Measurements from ENCODE around the gene PTPN1.
"Not testable (repeated sequence)": the region's sequence is repeated elsewhere in the genome, so short reads cannot be mapped to it uniquely, and the experiment has no call there.

PTPN1 gene

DNA sequence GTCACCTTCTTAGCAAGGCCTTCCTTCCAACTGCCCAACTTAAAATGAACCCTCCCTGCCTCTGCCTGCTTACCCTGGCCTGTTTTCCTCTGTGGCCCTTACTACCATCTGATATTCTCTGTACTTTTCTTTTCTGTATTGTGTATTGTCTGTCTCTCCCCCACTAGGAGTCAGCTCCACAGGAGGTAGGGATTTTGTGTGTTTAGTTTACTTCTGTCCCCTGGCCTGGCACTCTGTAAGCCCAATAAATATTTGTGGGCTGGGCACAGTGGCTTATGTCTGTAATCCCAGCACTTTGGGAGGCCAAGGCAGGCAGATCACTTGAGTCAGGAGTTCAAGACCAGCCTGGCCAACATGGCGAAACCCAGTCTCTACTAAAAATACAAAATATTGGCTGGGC, 108.4 kb downstream of the PTPN1 start:
- DNase-seq (no peak), ATAC-seq (replicated peaks) (no peak)
- H3K4me1 Mint-ChIP-seq, result no peaks in the 10 kb centered on the region
- H3K4me3 Mint-ChIP-seq, result no peak overlapping the region
- H3K27me3 Mint-ChIP-seq, result no peaks in the 10 kb centered on the region
- peaks cover 3% of the 10 kb centered on the region in 2 donors for H3K36me3 Mint-ChIP-seq
- no peak overlapping the region for H3K27ac Mint-ChIP-seq
- peaks cover 7 to 8% of the 10 kb centered on the region in 2 donors for H3K9me3 Mint-ChIP-seq

DNA sequence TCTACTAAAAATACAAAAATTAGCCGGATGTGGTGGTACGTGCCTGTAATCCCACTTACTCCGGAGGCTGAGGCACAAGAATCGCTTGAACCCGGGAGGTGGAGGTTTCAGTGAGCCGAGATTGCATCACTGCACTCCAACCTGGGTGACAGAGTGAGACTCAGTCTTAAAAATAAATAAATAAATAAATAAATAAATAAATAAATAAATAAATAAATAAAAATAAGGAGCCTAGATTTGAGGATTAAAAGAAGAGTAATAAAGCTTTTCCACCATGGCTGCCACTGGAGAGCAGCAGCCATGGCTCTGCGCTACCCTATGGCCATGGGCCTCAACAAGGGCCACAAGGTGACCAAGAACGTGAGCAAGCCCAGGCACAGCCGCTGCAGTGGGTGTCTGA, 110.3 kb downstream of the PTPN1 start:
- not testable (repeated sequence) for H3K27ac Mint-ChIP-seq; H3K4me1 Mint-ChIP-seq; H3K4me3 Mint-ChIP-seq; H3K36me3 Mint-ChIP-seq; H3K27me3 Mint-ChIP-seq; ATAC-seq (replicated peaks); H3K9me3 Mint-ChIP-seq; DNase-seq

DNA sequence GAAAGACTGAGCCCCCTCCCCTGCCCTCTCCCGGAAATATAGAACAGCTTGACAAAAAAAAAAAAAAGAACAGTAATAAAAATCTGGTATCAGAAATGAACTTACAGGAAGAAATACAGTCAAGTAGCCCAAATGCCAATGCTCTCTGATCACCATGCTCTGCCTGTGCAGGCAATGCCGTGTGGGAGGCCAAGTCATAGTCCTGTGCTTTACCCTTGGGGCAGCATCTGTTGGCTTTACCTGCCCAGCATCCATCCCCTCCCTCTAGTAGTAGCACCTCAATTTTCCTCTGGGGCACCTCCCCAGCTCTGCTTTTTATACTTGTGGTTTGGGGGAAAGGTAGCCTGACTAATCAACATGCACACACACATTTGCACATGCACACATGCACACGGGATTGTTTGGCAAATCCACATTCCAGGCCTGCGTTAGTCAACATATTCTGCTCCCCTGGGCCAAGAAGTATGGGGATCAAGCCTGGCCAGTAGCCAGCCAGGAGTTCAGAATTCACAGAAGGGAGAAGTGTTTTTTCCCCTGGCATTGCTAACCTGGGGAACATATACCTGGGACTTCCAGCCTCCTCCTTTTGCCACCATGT, 111.0 kb downstream of the PTPN1 start:
- Mint-ChIP-seq H3K4me1 (no peaks in the 10 kb centered on the region), H3K36me3 (peaks cover 3% of the 10 kb centered on the region in 2 donors), H3K9me3 (peaks cover 7 to 8% of the 10 kb centered on the region in 2 donors), H3K27me3 (no peaks in the 10 kb centered on the region), H3K4me3 (no peak overlapping the region), H3K27ac (no peak overlapping the region)
- DNase-seq, result no peak
- ATAC-seq (replicated peaks), result no peak

DNA sequence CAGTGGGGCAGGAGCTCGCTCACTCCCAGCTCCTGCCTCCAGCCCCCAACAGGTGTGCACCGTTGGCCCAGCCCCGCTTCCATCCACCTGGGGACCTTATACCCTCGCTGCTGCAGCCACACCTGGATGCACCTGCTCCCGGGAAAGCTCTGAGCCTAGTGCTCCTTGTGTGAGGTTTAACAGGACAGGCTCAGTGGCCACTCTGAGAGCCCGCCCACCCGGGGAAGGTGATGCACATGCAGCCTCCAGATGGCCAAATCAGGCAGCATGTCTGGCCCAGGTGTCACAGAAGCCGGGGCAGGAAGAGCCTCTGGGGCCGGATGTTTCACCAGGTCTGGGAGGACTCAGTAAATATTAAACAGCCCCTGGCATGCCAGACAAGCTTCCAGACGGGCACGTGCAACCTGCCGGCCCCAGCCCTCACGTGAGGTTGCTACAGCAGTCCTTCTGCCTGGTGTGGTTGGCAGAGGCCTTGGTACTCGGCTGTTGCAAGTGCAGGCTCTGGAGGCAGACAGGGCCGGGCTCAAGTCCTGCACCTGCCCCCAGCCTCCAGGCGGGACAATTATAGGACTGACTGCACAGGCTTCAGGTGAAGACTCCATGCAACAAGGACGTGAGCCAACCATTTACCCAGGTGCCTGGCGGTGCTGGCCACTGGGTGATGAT, 114.3 kb downstream of the PTPN1 start:
- H3K4me3 Mint-ChIP-seq, result no peak overlapping the region
- H3K27ac Mint-ChIP-seq, result no peak overlapping the region
- no peak for ATAC-seq (replicated peaks)
- H3K4me1 Mint-ChIP-seq, result peaks cover 0 to 3% of the 10 kb centered on the region in 2 donors
- peaks cover 3% of the 10 kb centered on the region in 2 donors for H3K36me3 Mint-ChIP-seq
- H3K27me3 Mint-ChIP-seq, result peaks cover 7 to 16% of the 10 kb centered on the region in 2 donors
- H3K9me3 Mint-ChIP-seq, result peaks cover 7 to 8% of the 10 kb centered on the region in 2 donors
- DNase-seq, result no peak

DNA sequence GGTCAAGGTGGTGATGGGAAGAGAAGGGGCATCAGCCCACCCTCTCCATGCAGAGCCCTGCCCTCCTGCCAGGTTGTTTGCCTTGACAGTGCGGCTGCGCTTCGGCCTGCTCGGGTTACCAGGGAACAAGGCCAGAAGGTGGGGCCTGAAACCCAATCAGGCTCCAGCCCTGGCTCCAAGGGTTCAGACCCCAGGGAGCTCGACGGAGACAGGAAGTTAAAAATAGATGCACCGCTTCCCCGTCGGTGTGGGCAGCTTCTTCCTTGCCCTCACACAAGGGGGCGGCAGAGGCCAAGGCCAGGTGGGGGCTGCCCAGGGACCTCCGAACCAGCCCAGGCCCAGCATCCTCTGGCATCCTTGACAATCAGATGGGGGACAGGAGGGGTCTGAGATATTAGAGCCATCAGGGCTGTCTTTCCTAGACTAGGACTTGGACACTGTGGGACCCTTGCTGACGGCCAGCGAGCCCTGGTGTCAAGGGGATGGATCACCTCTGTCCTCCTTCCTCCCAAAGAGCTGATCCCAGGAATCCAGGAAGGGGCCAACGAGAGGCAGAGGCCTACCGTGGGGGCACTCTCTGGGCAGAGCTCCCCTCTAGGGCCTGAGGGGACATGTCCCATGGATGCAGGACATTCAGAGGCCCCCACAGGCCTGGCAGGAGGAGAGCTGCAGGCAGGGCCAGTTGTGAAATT, 115.9 kb downstream of the PTPN1 start:
- DNase-seq (no peak), ATAC-seq (replicated peaks) (no peak)
- Mint-ChIP-seq H3K27me3 (peaks cover 7 to 20% of the 10 kb centered on the region in 2 donors), H3K9me3 (peaks cover 2 to 3% of the 10 kb centered on the region in 2 donors), H3K4me3 (no peak overlapping the region), H3K36me3 (no peaks in the 10 kb centered on the region), H3K4me1 (peaks cover 0 to 3% of the 10 kb centered on the region in 2 donors), H3K27ac (no peak overlapping the region)

DNA sequence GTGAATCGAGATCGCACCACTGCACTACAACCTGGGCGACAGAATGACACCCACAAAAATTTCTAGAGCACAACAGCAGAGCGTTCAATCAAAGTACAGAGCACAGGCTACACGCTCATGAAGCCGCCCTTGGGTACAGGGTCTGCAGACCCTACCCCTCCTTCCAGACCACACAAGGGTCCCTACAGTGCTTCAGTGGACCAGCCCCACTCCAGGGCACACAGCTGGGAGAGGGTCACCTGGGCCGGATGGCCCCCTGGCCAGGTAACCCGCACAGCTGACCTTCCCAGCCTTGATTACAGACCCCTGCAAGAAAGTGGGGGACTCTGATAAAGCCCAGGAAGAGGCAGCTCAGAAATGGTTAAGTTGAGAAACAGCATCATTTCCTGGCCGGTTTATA, 117.6 kb downstream of the PTPN1 start:
- H3K27me3 Mint-ChIP-seq, result peaks cover 7 to 26% of the 10 kb centered on the region in 2 donors
- H3K36me3 Mint-ChIP-seq, result no peaks in the 10 kb centered on the region
- H3K4me3 Mint-ChIP-seq, result no peak overlapping the region
- H3K4me1 Mint-ChIP-seq, result peaks cover 0 to 3% of the 10 kb centered on the region in 2 donors
- ATAC-seq (replicated peaks) (no peak), DNase-seq (no peak)
- no peaks in the 10 kb centered on the region for H3K9me3 Mint-ChIP-seq
- no peak overlapping the region for H3K27ac Mint-ChIP-seq

DNA sequence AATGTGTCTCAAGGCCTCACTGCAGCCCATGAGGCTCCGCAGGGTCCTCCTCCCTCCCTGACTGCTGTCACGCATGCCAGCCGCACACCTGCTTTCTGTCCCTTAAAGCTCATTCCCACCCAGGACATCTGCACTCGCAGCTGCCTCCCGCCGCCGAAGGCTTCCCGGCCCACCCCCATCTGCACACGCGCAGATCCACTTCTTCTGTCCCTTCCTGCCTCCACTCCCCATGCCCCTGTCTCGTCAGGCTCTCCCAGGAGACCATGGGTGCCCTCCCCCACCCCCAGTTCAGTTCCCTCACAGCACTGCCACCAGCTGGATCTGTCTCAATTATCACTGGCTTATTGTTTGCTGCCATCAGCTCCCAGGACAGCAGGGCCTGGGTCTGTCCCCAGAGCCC, 118.1 kb downstream of the PTPN1 start:
- Mint-ChIP-seq H3K9me3 (no peaks in the 10 kb centered on the region), H3K27me3 (peaks cover 7 to 26% of the 10 kb centered on the region in 2 donors), H3K27ac (no peak overlapping the region), H3K4me1 (peaks cover 0 to 3% of the 10 kb centered on the region in 2 donors), H3K36me3 (no peaks in the 10 kb centered on the region), H3K4me3 (no peak overlapping the region)
- ATAC-seq (replicated peaks) (no peak), DNase-seq (no peak)

DNA sequence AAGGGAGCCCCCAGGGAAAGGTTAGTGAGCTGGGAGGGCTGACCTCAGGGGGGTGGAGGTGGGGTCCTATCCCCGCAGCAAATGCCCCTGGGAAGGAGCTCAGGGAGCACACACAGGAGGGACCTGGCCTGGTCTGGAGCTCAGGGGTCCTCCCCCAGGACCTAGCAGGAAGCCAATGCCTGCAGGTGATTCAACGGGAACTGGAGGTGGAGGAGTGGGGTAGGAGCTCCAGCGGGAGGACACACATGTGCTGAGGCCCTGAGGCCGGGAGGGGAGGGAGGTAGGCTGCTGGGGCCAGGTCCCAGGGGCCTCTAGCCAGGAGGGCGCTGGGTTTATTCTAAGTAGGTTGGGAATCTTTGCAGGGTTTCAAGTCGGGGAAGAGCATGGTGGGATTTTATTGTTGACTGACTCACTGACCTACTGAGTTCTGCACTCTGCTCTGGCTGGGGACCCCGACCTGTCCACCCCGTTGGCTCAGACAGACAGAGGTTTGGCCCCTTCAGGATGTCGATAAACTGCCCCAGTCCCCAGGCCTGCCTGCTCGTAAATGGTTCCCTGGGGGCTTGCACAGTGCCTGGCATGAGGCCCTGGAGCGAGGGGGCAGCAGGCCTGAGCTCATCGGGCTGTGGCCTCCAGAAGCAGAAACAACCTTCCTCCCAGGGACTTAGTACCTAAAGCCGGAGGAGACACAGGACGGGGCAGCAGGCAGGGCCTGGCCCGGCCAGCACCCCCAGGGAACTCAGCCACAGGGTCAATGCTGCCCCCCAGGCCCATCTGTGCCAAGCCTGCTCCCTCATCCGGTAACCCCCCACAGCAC, 118.9 kb downstream of the PTPN1 start:
- Mint-ChIP-seq H3K27me3 (peaks cover 7 to 26% of the 10 kb centered on the region in 2 donors), H3K4me3 (no peak overlapping the region), H3K9me3 (no peaks in the 10 kb centered on the region), H3K4me1 (peaks cover 0 to 3% of the 10 kb centered on the region in 2 donors), H3K36me3 (no peaks in the 10 kb centered on the region), H3K27ac (no peak overlapping the region)
- no peak for ATAC-seq (replicated peaks)
- no peak for DNase-seq

DNA sequence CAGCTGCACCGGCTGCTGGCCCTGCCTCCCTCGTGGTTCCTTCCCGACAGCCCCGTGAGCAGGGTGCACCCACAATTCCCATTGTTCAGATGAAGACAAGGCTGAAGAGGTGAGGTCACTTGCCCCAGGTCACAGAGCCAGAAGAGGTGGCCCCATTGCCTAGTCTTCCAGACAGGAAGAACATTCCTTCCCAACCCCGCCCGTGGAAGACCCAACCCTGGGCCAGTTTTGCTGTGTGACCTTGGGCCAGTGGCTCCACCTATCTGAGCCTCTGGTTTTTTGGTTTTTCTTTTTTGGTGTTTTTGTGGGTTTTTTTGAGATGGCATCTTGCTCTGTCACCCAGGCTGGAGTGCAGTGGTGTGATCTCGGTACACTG, 119.5 kb downstream of the PTPN1 start:
- no peak for ATAC-seq (replicated peaks)
- Mint-ChIP-seq H3K27me3 (peaks cover 12 to 26% of the 10 kb centered on the region in 2 donors), H3K27ac (no peak overlapping the region), H3K36me3 (no peaks in the 10 kb centered on the region), H3K4me3 (no peak overlapping the region), H3K9me3 (no peaks in the 10 kb centered on the region), H3K4me1 (peaks cover 0 to 3% of the 10 kb centered on the region in 2 donors)
- DNase-seq, result no peak

DNA sequence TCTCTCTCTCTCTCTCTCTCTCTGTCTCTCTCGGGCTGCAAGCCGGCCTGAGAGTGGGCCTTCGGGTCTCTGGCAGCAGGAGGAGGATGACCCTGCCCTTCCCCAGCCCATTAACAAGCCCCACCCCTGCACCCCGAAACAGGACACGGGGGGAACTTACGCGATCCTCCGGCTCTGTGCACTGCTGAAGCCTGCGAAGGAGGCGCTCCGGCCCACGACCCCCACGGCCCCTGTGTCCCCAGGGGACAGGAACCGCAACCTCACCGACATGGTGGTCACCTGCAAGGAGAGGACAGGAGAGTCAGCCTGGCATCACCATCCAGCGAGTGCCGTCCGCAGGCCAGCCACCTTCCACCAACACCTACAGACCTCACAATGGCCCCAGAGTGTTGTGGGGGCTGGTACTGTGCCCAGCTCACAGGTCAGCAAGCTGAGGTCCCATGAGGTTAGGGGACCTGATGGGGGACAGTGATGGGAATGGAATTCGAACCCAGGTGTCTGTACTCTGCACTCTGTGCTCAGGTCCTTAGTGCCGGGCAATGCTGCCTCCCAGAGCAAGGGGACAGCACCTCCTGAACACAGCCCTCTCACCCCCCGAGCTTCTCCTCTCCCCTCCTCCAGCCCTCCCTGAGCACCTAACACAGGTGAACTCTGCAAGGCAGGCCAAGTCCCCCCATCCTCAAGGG, 120.5 kb downstream of the PTPN1 start:
- Mint-ChIP-seq H3K27ac (no peak overlapping the region), H3K9me3 (no peaks in the 10 kb centered on the region), H3K4me1 (peaks cover 0 to 3% of the 10 kb centered on the region in 2 donors), H3K36me3 (no peaks in the 10 kb centered on the region), H3K4me3 (no peak overlapping the region), H3K27me3 (peaks cover 17 to 31% of the 10 kb centered on the region in 2 donors)
- ATAC-seq (replicated peaks) (no peak), DNase-seq (no peak)

DNA sequence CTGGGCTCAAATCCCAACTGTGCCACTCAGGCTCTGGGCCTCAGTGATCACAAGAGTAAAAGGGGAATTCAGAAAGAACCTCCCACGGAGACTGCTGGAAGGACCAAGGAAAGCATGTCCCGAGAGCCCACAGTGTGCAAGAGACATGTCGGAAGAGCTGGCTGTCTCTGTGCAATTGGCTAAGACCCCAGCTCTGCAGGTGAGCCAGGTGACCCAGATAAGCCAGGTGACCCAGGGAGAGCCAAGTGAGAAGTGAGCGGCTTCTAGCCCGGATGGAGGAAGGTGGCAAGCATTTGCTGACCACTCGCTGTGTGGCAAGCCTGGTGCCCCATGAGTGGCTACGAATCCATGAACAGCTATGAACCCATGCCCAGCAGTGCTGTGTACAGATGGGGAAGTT, 122.1 kb downstream of the PTPN1 start:
- Mint-ChIP-seq H3K27ac (no peak overlapping the region), H3K36me3 (no peaks in the 10 kb centered on the region), H3K4me3 (no peak overlapping the region), H3K9me3 (no peaks in the 10 kb centered on the region), H3K4me1 (peaks cover 5 to 9% of the 10 kb centered on the region in 2 donors), H3K27me3 (peaks cover 17 to 31% of the 10 kb centered on the region in 2 donors)
- DNase-seq (no peak), ATAC-seq (replicated peaks) (no peak)

DNA sequence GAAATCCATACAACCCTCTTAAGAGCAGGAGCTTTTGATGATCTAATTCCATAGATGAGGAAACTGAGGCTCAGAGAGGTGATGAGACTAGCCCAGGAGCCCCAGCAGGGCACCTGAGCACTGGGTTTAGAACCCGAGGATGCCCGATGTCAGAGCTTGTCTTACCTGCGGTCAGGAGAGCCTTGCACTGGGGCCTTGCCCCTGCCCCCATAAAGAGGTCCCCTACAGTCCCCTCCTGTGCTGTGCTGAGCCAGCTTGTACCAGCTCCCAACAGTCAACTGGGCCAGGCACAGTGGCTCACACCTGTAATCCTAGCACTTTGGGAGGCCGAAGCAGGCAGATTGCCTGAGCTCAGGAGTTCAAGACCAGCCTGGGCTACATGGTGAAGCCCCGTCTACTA, 122.5 kb downstream of the PTPN1 start:
- Mint-ChIP-seq H3K36me3 (no peaks in the 10 kb centered on the region), H3K27ac (no peak overlapping the region), H3K4me1 (peaks cover 5 to 9% of the 10 kb centered on the region in 2 donors), H3K4me3 (no peak overlapping the region), H3K9me3 (no peaks in the 10 kb centered on the region), H3K27me3 (peaks cover 17 to 30% of the 10 kb centered on the region in 2 donors)
- ATAC-seq (replicated peaks), result no peak
- DNase-seq, result no peak

DNA sequence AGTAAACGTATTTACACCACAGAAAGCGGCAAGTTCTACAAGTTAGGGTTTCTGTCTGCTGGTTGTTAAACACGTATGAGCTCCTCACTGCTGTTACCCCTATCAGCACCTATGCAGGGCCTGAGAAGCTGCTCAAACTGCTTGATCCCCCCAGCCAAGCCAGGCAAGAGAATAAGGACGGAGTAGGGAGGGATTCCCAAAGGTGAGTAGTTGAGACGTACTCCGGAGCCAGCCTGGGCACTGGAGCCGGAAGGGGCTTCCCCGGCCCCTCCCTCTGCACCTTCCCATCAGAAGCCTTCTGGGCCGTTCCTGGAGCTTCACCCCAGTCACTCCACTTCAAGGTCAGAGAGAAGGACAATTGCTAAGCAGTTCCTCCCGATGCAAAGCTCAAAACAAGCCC, 123.2 kb downstream of the PTPN1 start:
- Mint-ChIP-seq H3K36me3 (no peaks in the 10 kb centered on the region), H3K4me3 (no peak overlapping the region), H3K4me1 (peaks cover 3 to 9% of the 10 kb centered on the region in 2 donors), H3K27ac (no peak overlapping the region), H3K9me3 (no peaks in the 10 kb centered on the region), H3K27me3 (peaks cover 14 to 24% of the 10 kb centered on the region in 2 donors)
- ATAC-seq (replicated peaks) (no peak), DNase-seq (no peak)

DNA sequence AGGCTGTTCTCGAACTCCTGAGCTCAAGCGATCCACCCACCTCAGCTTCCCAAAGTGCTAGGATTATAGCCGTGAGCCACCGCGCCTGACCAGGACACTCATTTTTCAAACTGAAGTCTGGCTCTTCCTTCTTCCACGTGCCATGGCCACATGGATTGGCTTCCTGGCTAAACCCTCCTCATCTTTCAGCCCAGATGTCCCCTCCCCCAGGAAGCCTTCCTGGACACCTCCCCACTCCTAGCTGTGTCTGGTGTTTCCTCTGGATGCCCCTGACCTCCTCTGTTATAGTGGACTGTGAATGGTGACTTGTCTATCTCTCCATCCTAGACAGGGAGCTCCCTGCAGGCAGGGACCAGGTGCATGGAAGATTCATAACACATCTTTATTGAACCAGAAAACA, 124.0 kb downstream of the PTPN1 start:
- Mint-ChIP-seq H3K36me3 (no peaks in the 10 kb centered on the region), H3K27ac (no peak overlapping the region), H3K4me3 (no peak overlapping the region), H3K4me1 (peaks cover 3 to 9% of the 10 kb centered on the region in 2 donors), H3K9me3 (no peaks in the 10 kb centered on the region), H3K27me3 (peaks cover 10 to 18% of the 10 kb centered on the region in 2 donors)
- DNase-seq (no peak), ATAC-seq (replicated peaks) (no peak)

Measured in stimulated activated naive B cell treated with anti-CD40 and anti-IgM and Interleukin-4, amounts not matched to agents 10 μg/mL and 1 μg/mL and 100 μg/mL, for 72 hours (primary cell).